Measurements from ENCODE around the gene MORN1.

Gene MORN1

DNA sequence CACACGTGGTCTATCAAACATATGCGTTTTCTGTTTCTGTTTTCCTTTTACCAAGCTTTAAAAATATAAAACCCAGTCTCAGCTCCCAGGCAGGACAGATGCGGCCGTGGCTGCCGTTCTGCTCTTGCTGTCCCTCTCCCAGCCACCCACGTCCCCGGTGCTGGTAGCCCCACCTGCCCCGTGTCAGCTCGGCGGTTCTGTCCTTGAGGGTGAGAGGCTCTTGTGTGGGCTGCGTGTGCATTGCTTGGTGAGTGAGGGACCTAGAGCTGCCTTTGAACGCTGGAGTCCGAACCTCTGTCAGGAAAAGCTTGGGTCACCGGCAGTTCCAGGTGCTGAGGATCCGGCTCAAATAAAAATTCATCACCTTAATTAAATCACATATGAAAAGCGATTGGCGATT, 4.7 kb upstream of the MORN1 start:
- Histone ChIP-seq H3K36me3 (ENCODE audit: control insufficient read depth, insufficient read depth, low read length) (peaks cover 76% of the 10 kb centered on the region), H3K27ac (ENCODE audit: low read depth, low read length) (no peak overlapping the region), H3K27me3 (ENCODE audit: control insufficient read depth, insufficient read depth, low read length) (no peaks in the 10 kb centered on the region), H3K4me3 (ENCODE audit: low read depth, low read length) (no peak overlapping the region), H3K9me3 (ENCODE audit: control insufficient read depth, insufficient read depth, low read length) (no peaks in the 10 kb centered on the region), H3K9ac (ENCODE audit: low read depth, low read length) (no peak overlapping the region), H3K4me1 (ENCODE audit: control insufficient read depth, insufficient read depth, low read length) (no peaks in the 10 kb centered on the region)

DNA sequence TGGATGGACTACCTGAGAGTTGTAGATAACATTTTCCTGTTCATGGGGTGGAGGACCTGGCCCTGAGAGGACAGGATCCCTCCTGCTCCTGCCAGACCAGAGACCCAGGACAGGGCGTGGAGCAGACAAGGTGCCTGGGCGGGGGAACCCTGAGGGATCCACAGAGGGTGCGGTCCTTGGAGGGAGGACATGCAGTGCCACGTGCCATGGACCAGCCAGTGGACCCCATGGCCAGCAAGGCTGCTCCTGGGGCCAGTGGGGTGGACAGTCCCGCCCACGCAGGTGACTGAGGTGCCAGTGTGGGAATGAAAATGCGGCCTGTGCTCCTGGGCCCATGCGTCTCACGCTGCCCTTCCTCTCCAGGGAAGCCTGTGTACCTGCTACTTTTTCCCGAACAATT, 3.9 kb upstream of the MORN1 start:
- Histone ChIP-seq H3K4me3 (ENCODE audit: low read depth, low read length) (no peak overlapping the region), H3K4me1 (ENCODE audit: control insufficient read depth, insufficient read depth, low read length) (no peaks in the 10 kb centered on the region), H3K9me3 (ENCODE audit: control insufficient read depth, insufficient read depth, low read length) (no peaks in the 10 kb centered on the region), H3K9ac (ENCODE audit: low read depth, low read length) (no peak overlapping the region), H3K36me3 (ENCODE audit: control insufficient read depth, insufficient read depth, low read length) (peaks cover 69% of the 10 kb centered on the region), H3K27ac (ENCODE audit: low read depth, low read length) (no peak overlapping the region), H3K27me3 (ENCODE audit: control insufficient read depth, insufficient read depth, low read length) (no peaks in the 10 kb centered on the region)

- Histone ChIP-seq H3K9ac (ENCODE audit: low read depth, low read length) (no peak overlapping the region), H3K27ac (ENCODE audit: low read depth, low read length) (no peak overlapping the region), H3K36me3 (ENCODE audit: control insufficient read depth, insufficient read depth, low read length) (peaks cover 66% of the 10 kb centered on the region), H3K9me3 (ENCODE audit: control insufficient read depth, insufficient read depth, low read length) (no peaks in the 10 kb centered on the region), H3K4me3 (ENCODE audit: low read depth, low read length) (no peak overlapping the region), H3K4me1 (ENCODE audit: control insufficient read depth, insufficient read depth, low read length) (no peaks in the 10 kb centered on the region), H3K27me3 (ENCODE audit: control insufficient read depth, insufficient read depth, low read length) (no peaks in the 10 kb centered on the region)
Measured at GRCh38 chr1:2394761-2395160, 3.4 kb upstream of the MORN1 start.

GRCh38 chr1:2394220-2394619, 2.9 kb upstream of the MORN1 start:
- H3K27me3 ChIP-seq (ENCODE audit: control insufficient read depth, insufficient read depth, low read length), result no peaks in the 10 kb centered on the region
- no peaks in the 10 kb centered on the region for H3K4me1 ChIP-seq (ENCODE audit: control insufficient read depth, insufficient read depth, low read length)
- no peak overlapping the region for H3K27ac ChIP-seq (ENCODE audit: low read depth, low read length)
- H3K36me3 ChIP-seq (ENCODE audit: control insufficient read depth, insufficient read depth, low read length), result peaks cover 63% of the 10 kb centered on the region
- H3K9ac ChIP-seq (ENCODE audit: low read depth, low read length), result no peak overlapping the region
- no peak overlapping the region for H3K4me3 ChIP-seq (ENCODE audit: low read depth, low read length)
- H3K9me3 ChIP-seq (ENCODE audit: control insufficient read depth, insufficient read depth, low read length), result no peaks in the 10 kb centered on the region

GRCh38 chr1:2393471-2393877, 2.1 kb upstream of the MORN1 start:
- Histone ChIP-seq H3K9ac (ENCODE audit: low read depth, low read length) (no peak overlapping the region), H3K27me3 (ENCODE audit: control insufficient read depth, insufficient read depth, low read length) (no peaks in the 10 kb centered on the region), H3K4me3 (ENCODE audit: low read depth, low read length) (no peak overlapping the region)

DNA sequence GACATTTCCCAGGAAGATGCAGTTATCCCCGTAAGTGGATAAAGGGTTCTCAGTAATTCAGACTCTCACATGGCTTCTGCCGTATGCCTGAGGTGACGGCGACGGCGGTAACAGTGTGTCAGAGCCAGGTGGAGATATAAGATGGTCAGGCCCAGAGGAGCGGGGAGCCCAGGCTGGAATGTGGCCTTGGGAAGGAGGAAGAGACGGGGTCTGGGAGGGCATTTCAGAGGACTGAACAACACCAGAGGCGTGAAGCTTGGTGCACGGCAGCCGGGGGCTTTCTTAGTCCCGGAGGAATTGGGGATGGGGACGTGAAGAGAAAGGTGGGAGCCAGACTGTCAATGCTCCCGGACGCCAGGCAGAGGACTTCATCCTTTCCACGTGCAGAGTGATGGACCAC, 1.3 kb upstream of the MORN1 start:
- Histone ChIP-seq H3K9ac (ENCODE audit: low read depth, low read length) (0 out of 2 replicates have a peak overlapping the region, but pooled peaks have one; percentile 34), H3K27me3 (ENCODE audit: control insufficient read depth, insufficient read depth, low read length) (no peaks in the 10 kb centered on the region), H3K9me3 (ENCODE audit: control insufficient read depth, insufficient read depth, low read length) (no peaks in the 10 kb centered on the region), H3K4me3 (ENCODE audit: low read depth, low read length) (peak overlapping the region; percentile 95), H3K27ac (ENCODE audit: low read depth, low read length) (peak overlapping the region; percentile 45), H3K4me1 (ENCODE audit: control insufficient read depth, insufficient read depth, low read length) (no peaks in the 10 kb centered on the region), H3K36me3 (ENCODE audit: control insufficient read depth, insufficient read depth, low read length) (peaks cover 53% of the 10 kb centered on the region)

More at GRCh38 chr1:2393471-2393877, 2.1 kb upstream of the MORN1 start:
- no peaks in the 10 kb centered on the region for H3K4me1 ChIP-seq (ENCODE audit: control insufficient read depth, insufficient read depth, low read length)
- H3K27ac ChIP-seq (ENCODE audit: low read depth, low read length), result no peak overlapping the region
- H3K36me3 ChIP-seq (ENCODE audit: control insufficient read depth, insufficient read depth, low read length), result peaks cover 55% of the 10 kb centered on the region
- H3K9me3 ChIP-seq (ENCODE audit: control insufficient read depth, insufficient read depth, low read length), result no peaks in the 10 kb centered on the region

- H3K27ac ChIP-seq (ENCODE audit: low read depth, low read length), result peak overlapping the region; percentile 45
- peak overlapping the region; percentile 95 for H3K4me3 ChIP-seq (ENCODE audit: low read depth, low read length)
- no peaks in the 10 kb centered on the region for H3K4me1 ChIP-seq (ENCODE audit: control insufficient read depth, insufficient read depth, low read length)
- H3K9ac ChIP-seq (ENCODE audit: low read depth, low read length), result peak overlapping the region; percentile 34; the same call in 1 of the 2 replicates
- H3K9me3 ChIP-seq (ENCODE audit: control insufficient read depth, insufficient read depth, low read length), result no peaks in the 10 kb centered on the region
- H3K36me3 ChIP-seq (ENCODE audit: control insufficient read depth, insufficient read depth, low read length), result peaks cover 47% of the 10 kb centered on the region
- H3K27me3 ChIP-seq (ENCODE audit: control insufficient read depth, insufficient read depth, low read length), result no peaks in the 10 kb centered on the region
Measured at GRCh38 chr1:2391931-2392509, 666 bp upstream of the MORN1 start.

- Histone ChIP-seq H3K4me3 (ENCODE audit: low read depth, low read length) (no peak overlapping the region), H3K27ac (ENCODE audit: low read depth, low read length) (no peak overlapping the region), H3K27me3 (ENCODE audit: control insufficient read depth, insufficient read depth, low read length) (no peaks in the 10 kb centered on the region), H3K9me3 (ENCODE audit: control insufficient read depth, insufficient read depth, low read length) (no peaks in the 10 kb centered on the region), H3K36me3 (ENCODE audit: control insufficient read depth, insufficient read depth, low read length) (peaks cover 24% of the 10 kb centered on the region), H3K4me1 (ENCODE audit: control insufficient read depth, insufficient read depth, low read length) (no peaks in the 10 kb centered on the region), H3K9ac (ENCODE audit: low read depth, low read length) (no peak overlapping the region)
Measured at GRCh38 chr1:2389644-2390043, 1.7 kb downstream of the MORN1 start.

GRCh38 chr1:2388004-2388913, 3.1 kb downstream of the MORN1 start:
- H3K9me3 ChIP-seq (ENCODE audit: control insufficient read depth, insufficient read depth, low read length), result no peaks in the 10 kb centered on the region
- H3K27me3 ChIP-seq (ENCODE audit: control insufficient read depth, insufficient read depth, low read length), result no peaks in the 10 kb centered on the region
- H3K9ac ChIP-seq (ENCODE audit: low read depth, low read length), result no peak overlapping the region
- H3K27ac ChIP-seq (ENCODE audit: low read depth, low read length), result no peak overlapping the region
- H3K4me1 ChIP-seq (ENCODE audit: control insufficient read depth, insufficient read depth, low read length), result no peaks in the 10 kb centered on the region
- H3K4me3 ChIP-seq (ENCODE audit: low read depth, low read length), result no peak overlapping the region
- H3K36me3 ChIP-seq (ENCODE audit: control insufficient read depth, insufficient read depth, low read length), result peaks cover 15% of the 10 kb centered on the region

GRCh38 chr1:2386636-2387611, 4.4 kb downstream of the MORN1 start:
- Histone ChIP-seq H3K27me3 (ENCODE audit: control insufficient read depth, insufficient read depth, low read length) (no peaks in the 10 kb centered on the region), H3K4me1 (ENCODE audit: control insufficient read depth, insufficient read depth, low read length) (no peaks in the 10 kb centered on the region), H3K9me3 (ENCODE audit: control insufficient read depth, insufficient read depth, low read length) (no peaks in the 10 kb centered on the region), H3K4me3 (ENCODE audit: low read depth, low read length) (no peak overlapping the region), H3K9ac (ENCODE audit: low read depth, low read length) (no peak overlapping the region), H3K36me3 (ENCODE audit: control insufficient read depth, insufficient read depth, low read length) (peaks cover 10% of the 10 kb centered on the region), H3K27ac (ENCODE audit: low read depth, low read length) (no peak overlapping the region)

Measured in HUES48 (cell line).